Right lobe of liver (tissue), 6 donors: ENCODE results near the gene TAF11L12. TPM values are rescaled to one million over a fixed set of nuclear protein-coding genes. Genes with fewer than 3 reads are reported as not detected.
"Not testable (repeated sequence)": the region's sequence is repeated elsewhere in the genome, so short reads cannot be mapped to it uniquely, and the experiment has no call there.

Source experiments
- ATAC-seq, 4 donors: fragments of 200-7000 bp; cut with Tn5 transposase; one replicate each; pipeline ENCODE4 v1.9.1; 2020; ENCODE audit warnings: mild to moderate bottlenecking in 4 of 4, moderate library complexity in 4 of 4
- DNase-seq, 3 donors: peaks; one replicate each; pipeline ENCODE4 v3.0.0-alpha.2; 2020
- H3K27ac ChIP-seq, 3 donors: fragments of 200-600 bp; one replicate each; pipeline ENCODE4 v1.8.0; 2022
- H3K27me3 ChIP-seq, 2 donors: fragments of 200-600 bp; one replicate each; pipeline ENCODE4 v1.8.0; 2022
- H3K36me3 ChIP-seq, 4 donors: fragments of 200-600 bp; sonication (generic) in 1 of 4; one replicate each; pipeline versions ENCODE4 v1.5.1 to v1.8.0; 2017 to 2022; ENCODE audit warnings: control low read depth in 1 of 4
- H3K4me1 ChIP-seq, 4 donors: fragments of 200-600 bp; sonication (generic) in 1 of 4; one replicate each; pipeline versions ENCODE4 v1.5.1 to v1.8.0; 2017 to 2022; ENCODE audit warnings: control low read depth in 1 of 4
- H3K4me3 ChIP-seq, 3 donors: fragments of 200-600 bp; one replicate each; pipeline ENCODE4 v1.8.0; 2022
- H3K9me3 ChIP-seq, 4 donors: fragments of 200-600 bp; sonication (generic) in 1 of 4; one replicate each; pipeline versions ENCODE4 v1.5.1 to v1.8.0; 2017 to 2022; ENCODE audit warnings: control low read depth in 1 of 4
- POLR2A ChIP-seq: fragments of 450-650 bp; IDR thresholded peaks from one replicate; pipeline ENCODE4 v1.6.1; 2017; ENCODE audit warnings: antibody characterized with exemption, mild to moderate bottlenecking
- WGBS: methylation state at CpG from one replicate; pipeline ENCODE4 v1.1.6; 2018; ENCODE audit warnings: low coverage, low lambda C conversion rate; ENCODE audit not compliant: insufficient coverage; ENCODE audit errors: missing lambda C conversion rate; 5-methylcytosine and 5-hydroxymethylcytosine counted together
- intact Hi-C, 2 donors: fragments of 100-400 bp; cut with DNase I; formaldehyde crosslinking; loops; one replicate each; pipeline versions ENCODE4 v1.11.2 to v1.14.1; 2022
- small RNA-seq, 2 experiments: library from RNA; depleted of rRNA; stranded (forward); fragments of <200 nt; gene quantifications; one replicate each; pipeline ENCODE3, GENCODE V24; 2016
- total RNA-seq, 6 experiments: library from RNA; depleted of rRNA in 2 of 6; stranded (reverse); fragments of >200 nt in 2 of 6; fragmentation: NEBNext Ultra II Directional in 3 of 6; extraction: Animal tissue kit (Norgen Biotek cat#: 25700) in 3 of 6; gene quantifications; one replicate each; pipeline versions ENCODE4 v1.1.0 to v1.2.4, GENCODE V29; 2016 to 2023
- TF ChIP-seq, protein P1 (sequence below), 4 donors: fragments of 200-600 bp in 3 of 4; fragments of 450-650 bp in 1 of 4; IDR thresholded peaks; one replicate each; pipeline versions ENCODE4 v1.5.1 to v1.8.0; 2016 to 2022; ENCODE audit warnings: antibody characterized with exemption in 4 of 4, mild to moderate bottlenecking in 2 of 4
- donor health status: DM: no; HTN: yes; CAD: no.
- donor health status: DM: no; HTN: no; CAD: no.
- donor health status: DM: no; HTN: no; CAD: no.
- donor health status: DM: no; HTN: yes; CAD: no.
- donor health status: DM: no; HTN: yes; CAD: no.

The TAF11L12 gene
- total RNA-seq, 6 experiments from 2014 or later, result not detected

DNA sequence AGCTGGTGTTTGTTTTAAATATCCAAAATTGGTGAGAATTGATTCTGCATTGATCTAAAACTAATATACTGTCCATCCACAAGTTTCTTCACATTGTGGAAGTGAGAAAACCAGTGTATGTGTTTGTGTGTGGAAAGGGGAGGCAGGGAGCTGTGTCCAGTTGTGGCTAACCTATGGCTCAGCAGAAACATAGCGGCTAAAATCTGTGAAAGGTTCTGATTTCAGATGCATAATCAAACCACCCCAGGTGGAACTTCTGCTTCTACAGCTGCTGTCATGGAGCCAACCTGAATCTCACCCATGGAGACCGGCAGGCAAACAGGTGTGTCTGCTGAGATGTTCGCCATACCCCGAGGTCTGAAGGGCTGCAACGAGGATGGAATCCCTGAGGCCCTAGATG lies 24.0 kb downstream of the TAF11L12 start, which contains the start of gene TAF11L14:
TSS of gene TAF11L14 (plus strand) at position 301 of the 400 bp plus-strand sequence.
- intact Hi-C loops, result no loop called here
- no peak for TF ChIP-seq POLR2A
- TF ChIP-seq, protein P1, sequence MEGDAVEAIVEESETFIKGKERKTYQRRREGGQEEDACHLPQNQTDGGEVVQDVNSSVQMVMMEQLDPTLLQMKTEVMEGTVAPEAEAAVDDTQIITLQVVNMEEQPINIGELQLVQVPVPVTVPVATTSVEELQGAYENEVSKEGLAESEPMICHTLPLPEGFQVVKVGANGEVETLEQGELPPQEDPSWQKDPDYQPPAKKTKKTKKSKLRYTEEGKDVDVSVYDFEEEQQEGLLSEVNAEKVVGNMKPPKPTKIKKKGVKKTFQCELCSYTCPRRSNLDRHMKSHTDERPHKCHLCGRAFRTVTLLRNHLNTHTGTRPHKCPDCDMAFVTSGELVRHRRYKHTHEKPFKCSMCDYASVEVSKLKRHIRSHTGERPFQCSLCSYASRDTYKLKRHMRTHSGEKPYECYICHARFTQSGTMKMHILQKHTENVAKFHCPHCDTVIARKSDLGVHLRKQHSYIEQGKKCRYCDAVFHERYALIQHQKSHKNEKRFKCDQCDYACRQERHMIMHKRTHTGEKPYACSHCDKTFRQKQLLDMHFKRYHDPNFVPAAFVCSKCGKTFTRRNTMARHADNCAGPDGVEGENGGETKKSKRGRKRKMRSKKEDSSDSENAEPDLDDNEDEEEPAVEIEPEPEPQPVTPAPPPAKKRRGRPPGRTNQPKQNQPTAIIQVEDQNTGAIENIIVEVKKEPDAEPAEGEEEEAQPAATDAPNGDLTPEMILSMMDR (IDR thresholded peaks at IDR 0.05), result no peak
- Histone ChIP-seq H3K27ac (no peak within 1 kb of the TSS), H3K4me1 (no peaks in the 10 kb centered on the region), H3K27me3 (no peaks in the 10 kb centered on the region), H3K36me3 (no peaks in the 10 kb centered on the region), H3K9me3 (no peaks in the 10 kb centered on the region), H3K4me3 (no peak within 1 kb of the TSS)
- no peak for DNase-seq
- WGBS, result 40% methylated on average over 2 of the region's 5 CpGs
- no peak for ATAC-seq

DNA sequence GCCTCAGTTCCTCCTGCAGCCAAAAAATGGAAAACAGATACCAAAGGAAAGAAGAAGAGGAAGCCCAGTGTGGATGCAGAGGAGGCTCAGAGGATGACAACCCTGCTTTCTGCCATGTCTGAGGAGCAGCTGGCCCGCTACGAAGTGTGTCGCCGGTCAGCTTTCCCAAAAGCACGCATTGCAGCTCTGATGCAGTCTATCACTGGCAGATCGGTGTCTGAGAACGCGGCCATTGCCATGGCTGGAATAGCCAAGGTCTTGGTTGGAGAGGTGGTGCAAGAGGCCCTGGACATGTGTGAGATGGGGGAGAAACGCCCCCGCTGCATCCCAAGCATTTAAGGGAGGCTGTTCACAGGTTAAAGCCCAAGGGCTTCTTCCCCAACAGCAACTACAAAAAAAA lies 39.0 kb downstream of the TAF11L12 start:
- intact Hi-C loops, H3K27ac ChIP-seq, DNase-seq, H3K27me3 ChIP-seq, H3K4me1 ChIP-seq, H3K9me3 ChIP-seq, H3K36me3 ChIP-seq, H3K4me3 ChIP-seq, ATAC-seq: not testable (repeated sequence)
- WGBS, result 71% methylated on average over 2 of the region's 10 CpGs

DNA sequence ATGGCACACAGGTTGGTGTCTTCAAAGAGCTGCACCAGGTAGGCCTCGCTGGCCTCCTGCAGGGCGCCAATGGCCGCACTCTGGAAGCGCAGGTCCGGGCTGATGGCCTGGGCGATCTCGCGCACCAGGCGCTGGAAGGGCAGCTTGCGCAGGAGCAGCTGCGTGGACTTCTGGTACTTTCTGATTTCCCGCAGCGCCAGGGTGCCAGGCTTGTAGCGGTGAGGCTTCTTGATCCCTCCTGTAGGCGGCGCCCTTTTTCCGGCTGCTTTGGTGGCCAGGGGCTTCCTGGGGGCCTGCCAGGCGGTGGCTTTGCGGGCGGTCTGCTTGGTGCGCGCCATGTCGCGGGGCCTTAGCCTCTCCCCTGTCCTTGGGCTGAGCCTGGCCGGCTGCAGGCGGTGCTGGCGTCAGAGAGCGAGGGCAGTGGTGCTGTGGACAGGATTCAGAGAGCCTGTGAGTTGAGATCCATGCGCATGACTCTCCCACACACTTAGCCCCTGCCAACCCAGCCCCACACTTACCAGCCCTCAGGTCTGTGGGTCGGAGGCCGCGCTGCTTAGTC lies 45.1 kb downstream of the TAF11L12 start:
- DNase-seq, intact Hi-C loops: not testable (repeated sequence)

DNA sequence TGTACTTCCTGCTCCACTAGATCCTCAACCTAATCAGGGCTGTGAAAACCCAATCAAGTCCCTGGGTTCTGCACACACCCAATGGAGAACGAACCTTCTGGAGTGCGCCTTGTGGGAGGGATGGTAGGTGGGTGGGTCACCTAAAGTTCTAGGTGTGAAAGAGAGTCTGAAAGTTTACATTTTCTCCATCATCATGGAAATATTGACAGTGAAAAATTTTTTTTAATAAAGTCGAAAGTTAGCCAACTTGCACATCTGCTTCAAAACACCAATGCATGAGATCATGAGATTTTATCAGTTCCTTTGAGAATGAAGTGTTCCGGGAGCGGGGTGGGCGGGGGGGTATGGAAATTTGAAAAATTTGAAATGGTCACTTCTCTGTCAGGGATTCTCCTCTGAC lies 45.7 kb downstream of the TAF11L12 start:
- 40% methylated on average over 6 of the region's 6 CpGs for WGBS
- Histone ChIP-seq H3K9me3 (no peaks in the 10 kb centered on the region), H3K36me3 (no peaks in the 10 kb centered on the region), H3K4me3 (no peak overlapping the region), H3K4me1 (no peaks in the 10 kb centered on the region), H3K27ac (no peak overlapping the region), H3K27me3 (no peaks in the 10 kb centered on the region)
- intact Hi-C loops, result no loop called here
- no peak for DNase-seq
- ATAC-seq, result no peak
- TF ChIP-seq, protein P1 (IDR thresholded peaks at IDR 0.05), result no peak
- TF ChIP-seq POLR2A, result no peak

More for the DNA sequence above, 45.1 kb downstream of the TAF11L12 start:
- not testable (repeated sequence) for H3K4me3 ChIP-seq, H3K27ac ChIP-seq, H3K9me3 ChIP-seq, H3K27me3 ChIP-seq, H3K4me1 ChIP-seq, H3K36me3 ChIP-seq
- WGBS, result no CpG with 5 or more reads among the region's 32 CpGs
- ATAC-seq, result peak in 1 of 4 donors; percentile 30

Small RNA genes within 50 kb of the gene (small RNA-seq; reads per million reads assigned to genes)
- 0 reads per million in 2 experiments for gene AC233724.1
- 0 reads per million in 2 experiments for gene AC233724.2
- 0 reads per million in 2 experiments for gene AC233724.3
- 0 reads per million in 2 experiments for gene AC233724.4
- gene AC233724.6, result 0 reads per million in 2 experiments
- 0 reads per million in 2 experiments for gene AC233724.7

Other genes starting within 250 kb of the TAF11L12 start
- gene TAF11L2, start 112.2 kb upstream of the TAF11L12 start, total RNA-seq, result not detected
- gene TAF11L3, start 92.0 kb upstream of the TAF11L12 start, total RNA-seq, result not detected
- gene TAF11L4, start 88.6 kb upstream of the TAF11L12 start, total RNA-seq, result not detected
- not detected for gene TAF11L5, start 85.2 kb upstream of the TAF11L12 start, total RNA-seq
- not detected for gene TAF11L6, start 81.7 kb upstream of the TAF11L12 start, total RNA-seq
- not detected for gene TAF11L7, start 24.6 kb upstream of the TAF11L12 start, total RNA-seq
- not detected for gene TAF11L8, start 19.4 kb upstream of the TAF11L12 start, total RNA-seq
- not detected for gene TAF11L9, start 16.0 kb upstream of the TAF11L12 start, total RNA-seq
- not detected for gene TAF11L10, start 12.6 kb upstream of the TAF11L12 start, total RNA-seq
- gene TAF11L11, start 6.2 kb upstream of the TAF11L12 start, total RNA-seq, result not detected
- not detected for gene TAF11L13, start 21.7 kb downstream of the TAF11L12 start, total RNA-seq
- not detected for gene TAF11L14, start 24.1 kb downstream of the TAF11L12 start, total RNA-seq